ENCODE results near the gene PC.

- TF ChIP-seq E2F6 (IDR thresholded peaks at IDR 0.05; ENCODE audit: borderline replicate concordance, low read depth) (no peak), CTCF (IDR thresholded peaks at IDR 0.05) (no peak), BHLHE40 (IDR thresholded peaks at IDR 0.05; ENCODE audit: low read depth, low read length) (no peak), EP300 (IDR thresholded peaks at IDR 0.05) (no peak), REST (IDR thresholded peaks at IDR 0.05) (no peak)
These were observed 33.9 kb downstream of the PC start for GRCh38 chr11:66924272-66924671.
